NCI-H460 (cell line): ENCODE results near the gene KLF4. TPM values are rescaled to one million over a fixed set of nuclear protein-coding genes. Genes with fewer than 3 reads are reported as not detected.

ENCODE experiments used
- DNase-seq: peaks from one replicate; pipeline ENCODE4 v3.0.0-alpha.2; 2016; ENCODE audit warnings: low read depth; ENCODE audit errors: extremely low read depth
- small RNA-seq, 2 experiments: library from RNA; depleted of rRNA; stranded (forward); fragments of <200 nt; gene quantifications; one replicate each; pipeline ENCODE3, GENCODE V24; 2014
- total RNA-seq: library from RNA; depleted of rRNA; stranded (reverse); fragments of >200 nt; shearing (Covaris generic); gene quantifications from 2 replicates; pipeline ENCODE4 v1.2.3, GENCODE V29; 2014; rRNA removed

KLF4 gene
- total RNA-seq, 1 experiment from 2014 or later = 100 TPM

GRCh38 chr9:107460153-107461023, 29.2 kb downstream of the KLF4 start:
- DNase-seq = no peak

GRCh38 chr9:107455425-107456135, 34.0 kb downstream of the KLF4 start:
- no peak for DNase-seq

GRCh38 chr9:107453479-107453878, 36.1 kb downstream of the KLF4 start:
- DNase-seq = no peak

- DNase-seq = no peak
Observed at GRCh38 chr9:107447834-107448233, 41.7 kb downstream of the KLF4 start.

GRCh38 chr9:107447081-107447480, 42.5 kb downstream of the KLF4 start:
- DNase-seq = no peak

GRCh38 chr9:107446491-107446890, 43.1 kb downstream of the KLF4 start:
- no peak for DNase-seq

GRCh38 chr9:107443786-107444185, 45.8 kb downstream of the KLF4 start:
- no peak for DNase-seq

GRCh38 chr9:107439991-107440456, 49.5 kb downstream of the KLF4 start:
- DNase-seq = no peak

GRCh38 chr9:107438211-107439031, 51.1 kb downstream of the KLF4 start:
- no peak for DNase-seq

GRCh38 chr9:107437716-107438115, 51.9 kb downstream of the KLF4 start:
- no peak for DNase-seq

- DNase-seq = no peak
Observed at GRCh38 chr9:107435415-107435814, 54.2 kb downstream of the KLF4 start.

Small RNAs within 50 kb of the gene (small RNA-seq; reads per million reads assigned to genes)
- 0 reads per million in 2 experiments for gene HMGN2P32
- gene RNU6-492P = 0 reads per million in 2 experiments

Other genes with a start within 250 kb of the KLF4 start
- 121 and 133 TPM in 2 replicates for gene RAD23B, start 206.5 kb downstream of the KLF4 start, total RNA-seq